ENCODE measurements around the gene PGBD4.

- TF ChIP-seq, protein P1, sequence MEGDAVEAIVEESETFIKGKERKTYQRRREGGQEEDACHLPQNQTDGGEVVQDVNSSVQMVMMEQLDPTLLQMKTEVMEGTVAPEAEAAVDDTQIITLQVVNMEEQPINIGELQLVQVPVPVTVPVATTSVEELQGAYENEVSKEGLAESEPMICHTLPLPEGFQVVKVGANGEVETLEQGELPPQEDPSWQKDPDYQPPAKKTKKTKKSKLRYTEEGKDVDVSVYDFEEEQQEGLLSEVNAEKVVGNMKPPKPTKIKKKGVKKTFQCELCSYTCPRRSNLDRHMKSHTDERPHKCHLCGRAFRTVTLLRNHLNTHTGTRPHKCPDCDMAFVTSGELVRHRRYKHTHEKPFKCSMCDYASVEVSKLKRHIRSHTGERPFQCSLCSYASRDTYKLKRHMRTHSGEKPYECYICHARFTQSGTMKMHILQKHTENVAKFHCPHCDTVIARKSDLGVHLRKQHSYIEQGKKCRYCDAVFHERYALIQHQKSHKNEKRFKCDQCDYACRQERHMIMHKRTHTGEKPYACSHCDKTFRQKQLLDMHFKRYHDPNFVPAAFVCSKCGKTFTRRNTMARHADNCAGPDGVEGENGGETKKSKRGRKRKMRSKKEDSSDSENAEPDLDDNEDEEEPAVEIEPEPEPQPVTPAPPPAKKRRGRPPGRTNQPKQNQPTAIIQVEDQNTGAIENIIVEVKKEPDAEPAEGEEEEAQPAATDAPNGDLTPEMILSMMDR (conservative IDR thresholded peaks at IDR 0.05; ENCODE audit: low read length), result no peak
- TF ChIP-seq EZH2phosphoT487 (IDR thresholded peaks at IDR 0.05; ENCODE audit: borderline replicate concordance, low read depth, low read length), result no peak
These were observed 42.4 kb upstream of the PGBD4 start for GRCh38 chr15:34059476-34059875.
